NCI-H2107 treated with DMSO at 0.1 percent for 48 hours (cell line): ENCODE data around the gene IFRD2.
"Not testable (repeated sequence)": the region's sequence is repeated elsewhere in the genome, so short reads cannot be mapped to it uniquely, and the experiment has no call there.

Experiments used
- DNase-seq: peaks from one replicate; lab custom pipeline; 2025; ENCODE audit not compliant: unreplicated experiment; lab: John Stamatoyannopoulos, UW

Gene IFRD2

GRCh38 chr3:50324351-50325112 is 32.3 kb upstream of the IFRD2 start:
- DNase-seq: no peak

DNA sequence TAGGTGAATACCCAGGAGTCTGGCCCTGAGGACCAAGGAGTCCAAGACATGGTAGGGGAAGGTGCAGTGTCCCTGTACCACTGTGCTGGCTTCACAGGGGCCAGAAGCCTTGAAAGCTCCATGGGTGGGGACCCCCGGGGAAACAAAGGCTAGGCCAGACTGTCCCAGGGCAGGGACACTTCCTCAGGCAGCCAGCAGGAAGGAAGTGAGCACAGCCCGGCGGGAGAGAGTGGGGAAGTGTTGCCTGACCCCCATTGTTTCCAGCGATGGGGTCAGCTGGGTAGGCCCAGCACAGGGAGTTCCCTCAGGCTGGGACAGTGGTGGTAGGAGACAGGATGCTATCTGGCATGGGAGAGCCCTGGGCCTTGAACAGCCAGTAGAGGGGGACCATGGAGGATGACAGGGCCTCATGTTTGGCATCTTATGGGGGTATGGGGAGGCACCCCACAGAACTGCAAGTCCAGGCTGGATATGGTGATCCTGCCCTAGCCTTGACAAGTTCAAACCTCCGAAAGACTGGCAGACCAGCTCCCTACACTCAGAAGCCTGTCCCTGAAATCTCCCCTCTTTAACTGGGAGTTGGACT is 31.5 kb upstream of the IFRD2 start:
- DNase-seq: no peak

DNA sequence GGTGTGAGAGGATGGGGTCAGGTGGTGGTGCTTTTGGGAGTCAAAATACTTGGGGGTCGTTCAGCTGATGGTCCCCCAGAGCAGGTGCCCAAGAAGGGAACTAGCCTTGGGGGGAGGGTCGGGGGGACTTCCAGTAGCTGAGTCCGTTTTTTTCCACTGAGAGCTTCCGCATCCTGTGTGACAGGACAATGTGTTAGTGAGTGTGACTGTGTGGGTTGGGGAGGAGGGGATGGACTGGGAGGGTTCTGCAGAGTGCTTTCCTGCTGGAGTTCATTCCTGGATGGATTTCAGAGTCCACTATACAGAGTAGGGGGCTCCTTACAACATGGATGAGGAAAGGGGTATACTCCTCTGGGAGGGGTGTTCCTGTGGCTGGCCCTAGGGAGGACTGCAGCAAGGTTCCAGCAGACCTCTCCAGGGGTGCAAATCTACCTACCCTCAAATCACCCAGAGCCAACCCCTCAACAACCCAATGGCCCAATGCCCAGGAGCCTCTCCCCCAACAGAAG is 30.9 kb upstream of the IFRD2 start:
- DNase-seq: no peak

GRCh38 chr3:50322386-50323091 is 30.3 kb upstream of the IFRD2 start, which contains the start of gene HYAL2:
TSS of gene HYAL2 (minus strand) at chr3:50322745. CDS start at chr3:50320489, 2,256 bp downstream.
- DNase-seq: no peak

- DNase-seq: no peak
Observed at GRCh38 chr3:50322115-50322385, 29.8 kb upstream of the IFRD2 start.

GRCh38 chr3:50321336-50322114 is 29.3 kb upstream of the IFRD2 start:
- DNase-seq: peak; percentile 55

DNA sequence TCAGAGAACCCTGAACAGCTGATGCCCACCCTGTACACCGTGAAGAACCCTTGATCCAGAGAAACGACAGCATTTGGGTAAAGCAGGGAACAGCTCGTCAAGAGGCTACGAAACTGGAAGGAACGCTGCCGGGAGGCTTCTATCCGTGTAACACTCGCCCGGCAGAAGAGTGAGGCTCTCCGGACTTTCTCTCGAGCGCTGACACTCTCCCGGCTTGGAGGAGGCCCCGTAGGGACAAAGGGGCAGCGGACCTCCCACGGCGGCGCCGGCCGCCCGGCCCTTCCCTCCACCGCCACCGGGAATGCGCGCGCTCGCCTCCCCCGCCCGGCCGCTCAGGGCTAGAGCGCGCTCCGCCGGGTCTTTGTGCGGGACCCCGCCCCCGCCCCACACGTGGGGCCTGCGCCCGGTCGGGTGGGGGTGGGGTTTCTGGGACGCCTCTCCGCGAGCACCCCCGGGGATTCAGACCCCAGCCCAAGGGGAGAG is 28.7 kb upstream of the IFRD2 start:
- DNase-seq: no peak

DNA sequence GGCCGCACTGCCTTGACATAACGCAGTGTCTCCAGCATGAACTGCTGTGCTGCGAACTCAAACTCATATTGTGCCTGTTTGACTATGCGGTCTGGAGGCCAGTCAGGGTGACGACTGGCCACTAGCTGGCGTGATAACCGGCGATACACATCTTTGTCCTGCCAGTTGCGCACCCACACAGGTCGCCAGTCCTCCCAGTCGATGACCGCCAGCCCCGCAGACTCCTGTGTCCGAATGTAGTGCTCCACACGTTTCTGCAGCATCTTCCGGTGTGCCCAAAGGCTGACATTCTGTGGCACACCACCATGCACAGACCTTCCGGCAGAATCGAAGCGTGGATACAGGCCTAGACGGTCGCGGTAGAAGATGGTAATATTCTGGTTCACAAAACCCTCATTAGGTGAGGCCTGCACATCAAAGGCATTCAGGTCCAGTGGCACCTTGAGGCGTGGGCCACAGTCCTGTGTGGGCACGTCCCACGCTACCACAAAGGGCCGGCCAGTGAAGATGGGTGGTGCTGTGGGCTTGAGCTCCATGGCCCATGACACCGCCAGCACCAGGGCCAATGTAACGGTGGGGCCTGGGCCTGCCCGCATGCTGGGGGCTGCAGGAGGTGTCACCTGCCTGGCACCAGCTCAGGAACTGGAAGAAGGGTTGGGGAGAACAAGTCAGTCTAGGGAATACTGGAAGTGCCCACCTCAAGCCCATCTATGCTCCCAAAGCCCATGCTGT is 27.8 kb upstream of the IFRD2 start:
- DNase-seq: no peak

DNA sequence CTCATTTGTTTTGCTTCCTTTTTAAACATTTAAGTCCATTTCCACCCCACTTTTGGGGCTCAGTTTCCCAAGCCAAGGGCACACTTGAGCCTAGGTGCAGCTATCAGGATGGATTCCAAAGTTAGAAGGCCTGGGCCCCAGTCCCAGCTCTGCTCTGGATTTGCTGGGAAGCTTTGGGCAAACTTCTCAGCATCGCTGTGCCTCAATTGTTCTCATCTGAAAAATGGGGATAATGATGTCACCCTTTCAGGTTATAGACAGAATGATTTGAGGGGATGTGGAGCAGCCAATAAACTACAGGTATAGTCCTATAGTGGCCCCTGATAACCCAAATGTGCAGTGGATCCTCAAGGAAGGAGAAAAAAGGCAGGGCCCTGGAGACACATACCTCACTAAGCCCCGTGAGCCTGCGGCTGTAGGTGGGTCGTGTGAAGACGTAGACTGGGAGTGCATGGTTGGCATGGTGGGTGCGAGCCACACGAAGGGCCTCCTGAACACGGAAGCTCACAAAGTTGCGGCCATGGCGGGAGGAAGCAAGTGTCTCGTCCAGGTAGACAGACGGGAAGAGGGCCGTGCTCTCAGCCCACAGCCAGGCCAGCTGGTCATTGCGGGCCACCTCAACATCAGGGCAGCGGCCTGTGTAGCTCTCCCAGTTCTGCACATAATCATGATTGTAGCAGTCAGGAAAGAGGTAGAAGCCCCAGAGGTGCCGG is 27.1 kb upstream of the IFRD2 start:
- DNase-seq: no peak

DNA sequence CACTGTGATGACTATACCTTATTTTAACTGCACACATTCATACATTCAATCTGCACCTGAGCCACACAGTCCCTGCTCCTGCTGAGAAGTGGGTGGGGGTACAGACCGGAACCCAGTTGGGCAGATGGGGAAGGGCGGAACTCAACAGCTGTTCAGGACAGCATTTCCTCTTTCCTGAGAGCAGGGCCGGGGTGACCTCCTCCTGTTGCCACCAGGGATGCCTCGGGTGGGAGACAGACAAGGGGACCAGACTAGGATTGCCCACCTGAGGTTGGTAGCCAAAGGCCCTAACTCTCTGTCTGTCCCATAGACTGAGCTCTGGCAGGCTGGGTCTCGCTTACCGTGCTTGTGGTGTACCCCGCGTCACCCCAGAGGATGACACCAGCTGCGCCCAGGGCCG is 26.4 kb upstream of the IFRD2 start:
- no peak for DNase-seq

- no peak for DNase-seq
Observed at GRCh38 chr3:50318163-50318562, 25.9 kb upstream of the IFRD2 start.

GRCh38 chr3:50317300-50317699 is 25.1 kb upstream of the IFRD2 start:
- no peak for DNase-seq

DNA sequence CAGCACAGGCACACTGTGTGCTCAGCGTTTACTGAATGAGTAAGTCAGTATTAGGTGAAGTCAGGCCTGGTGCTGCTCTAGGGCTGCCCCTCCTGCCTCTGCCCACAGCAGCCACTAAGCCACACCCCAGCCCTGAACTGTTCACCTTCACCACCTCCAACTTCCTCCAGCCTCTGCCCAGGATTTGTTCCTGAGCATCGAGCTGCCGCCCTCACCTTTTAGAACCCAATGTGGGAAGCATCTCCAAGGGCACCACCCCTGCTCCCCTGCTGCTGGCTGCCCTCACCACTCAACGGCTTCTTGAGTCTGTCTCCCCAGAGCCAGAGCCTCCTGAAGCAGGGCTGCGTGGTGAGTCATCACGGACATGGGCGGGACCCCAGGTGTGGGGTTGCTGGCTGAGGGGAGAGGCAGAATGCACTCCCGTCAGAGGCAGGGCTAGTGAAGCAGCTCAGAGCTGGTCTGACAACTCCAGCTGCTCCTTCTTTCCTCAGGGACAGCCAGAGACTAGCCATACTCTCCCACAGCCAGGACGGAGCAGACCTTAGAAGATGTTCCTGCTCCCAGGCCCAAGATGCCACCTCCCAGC is 24.5 kb upstream of the IFRD2 start:
- no peak for DNase-seq

DNA sequence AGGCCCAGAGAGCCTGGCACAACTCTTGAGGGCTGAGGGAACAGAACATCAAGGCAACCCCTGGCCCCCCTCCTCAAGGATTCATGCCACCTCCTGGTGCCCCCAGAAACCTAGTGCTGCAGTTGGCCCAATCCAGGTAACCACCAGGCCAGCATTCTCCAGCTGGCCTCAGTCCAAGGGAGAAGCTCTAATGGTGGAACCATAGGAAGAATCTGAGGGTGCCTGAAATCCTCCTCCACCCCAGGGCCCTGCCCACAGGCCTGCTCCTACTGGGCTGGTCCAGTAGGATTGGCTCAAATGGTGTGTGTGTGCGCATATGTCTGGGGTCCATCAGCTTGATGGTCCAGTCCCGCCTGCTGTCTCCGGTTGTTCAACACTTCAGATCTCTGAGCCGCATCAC is 22.6 kb upstream of the IFRD2 start:
- no peak for DNase-seq

GRCh38 chr3:50314342-50314741 is 22.1 kb upstream of the IFRD2 start:
- DNase-seq: no peak

DNA sequence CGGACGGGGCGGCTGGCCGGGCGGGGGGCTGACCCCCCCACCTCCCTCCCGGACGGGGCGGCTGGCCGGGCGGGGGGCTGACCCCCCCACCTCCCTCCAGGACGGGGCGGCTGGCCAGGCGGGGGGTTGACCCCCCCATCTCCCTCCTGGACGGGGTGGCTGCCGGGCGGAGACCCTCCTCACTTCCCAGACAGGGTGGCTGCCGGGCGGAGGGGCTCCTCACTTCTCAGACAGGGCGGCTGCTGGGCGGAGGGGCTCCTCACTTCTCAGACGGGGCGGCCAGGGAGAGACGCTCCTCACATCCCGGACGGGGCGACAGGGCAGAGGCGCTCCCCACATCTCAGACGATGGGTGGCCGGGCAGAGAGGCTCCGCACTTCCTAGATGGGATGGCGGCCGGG is 19.8 kb upstream of the IFRD2 start:
- DNase-seq: not testable (repeated sequence)

DNA sequence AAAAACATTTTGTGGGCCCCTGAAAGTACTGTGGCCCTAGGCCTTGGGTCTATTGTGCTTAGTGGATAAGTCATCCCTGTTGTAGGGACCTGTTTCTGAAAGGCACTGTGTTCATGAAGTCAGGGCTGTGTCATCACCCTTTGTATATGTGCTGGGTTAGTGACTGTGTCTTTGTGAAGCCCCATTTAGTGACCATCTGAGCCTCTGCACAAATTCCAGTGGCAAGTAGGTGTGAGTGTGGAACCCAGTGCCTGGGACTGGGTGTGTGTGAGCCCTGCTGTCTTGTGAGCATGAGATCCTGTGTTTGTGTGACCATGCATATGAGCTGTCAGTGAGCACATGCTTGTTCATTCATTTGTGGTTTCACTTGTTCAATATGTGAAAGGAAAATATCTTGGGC is 12.4 kb upstream of the IFRD2 start:
- no peak for DNase-seq

DNA sequence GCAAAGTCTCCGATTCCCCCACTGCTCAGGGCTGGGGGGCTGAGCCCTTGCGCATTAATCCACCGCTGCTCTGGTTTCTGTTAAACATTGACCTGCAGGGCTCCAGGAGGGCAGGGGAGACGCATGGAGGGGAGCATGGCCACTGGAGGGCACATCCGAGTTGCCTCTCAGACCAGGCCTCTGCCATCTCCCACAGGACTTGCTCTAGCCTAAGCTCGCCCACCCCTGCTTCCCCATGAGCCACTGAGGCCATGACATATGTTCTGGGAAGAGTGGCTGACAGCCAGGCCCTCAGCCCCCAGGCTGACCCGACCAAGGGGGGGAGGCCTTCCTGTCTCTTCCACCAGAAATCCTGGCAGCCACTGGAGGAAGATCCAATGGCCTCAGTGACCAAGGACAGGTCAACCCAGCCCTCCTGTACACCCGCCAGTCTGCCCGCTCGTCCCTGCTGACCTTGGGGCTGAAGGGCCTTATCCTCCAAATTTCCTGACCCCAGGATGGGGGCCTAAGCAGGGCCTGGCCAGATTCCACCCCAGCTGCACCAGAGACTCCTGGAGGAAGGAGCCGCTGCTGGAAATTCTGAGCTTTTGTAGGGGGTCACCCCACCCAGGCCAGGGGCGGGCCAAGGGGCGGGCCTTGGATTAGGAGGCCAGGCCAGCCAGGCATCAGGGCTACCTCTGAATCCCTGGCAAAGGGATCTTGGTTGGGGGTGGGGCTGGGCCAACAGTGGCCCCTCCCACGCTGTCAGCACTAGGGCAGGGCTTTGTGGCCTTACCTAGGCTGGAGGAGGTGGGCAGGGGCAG is 11.0 kb upstream of the IFRD2 start, which contains the start of gene HYAL1:
TSS of gene HYAL1 (minus strand) at position 562 of the 803 bp plus-strand sequence. CDS start 618 bp downstream, outside the sequence.
- DNase-seq: no peak
